KOPT-K1 (cell line): ENCODE measurements around the gene WDFY2.
"Not testable (repeated sequence)": the region's sequence is repeated elsewhere in the genome, so short reads cannot be mapped to it uniquely, and the experiment has no call there.

Source experiments
- H3K27ac ChIP-seq: fragments of 200-600 bp; sonication (generic); 2 replicates; pipeline ENCODE4 v1.5.1; 2016; ENCODE audit warnings: antibody characterized with exemption, mild to moderate bottlenecking, low read depth, low read length; ENCODE audit not compliant: poor library complexity, severe bottlenecking
- H3K36me3 ChIP-seq: fragments of 200-600 bp; sonication (generic); 2 replicates; pipeline ENCODE4 v1.5.1; 2017; ENCODE audit warnings: antibody characterized with exemption, mild to moderate bottlenecking, low read length, moderate library complexity; ENCODE audit not compliant: insufficient read depth
- H3K9me3 ChIP-seq: fragments of 200-600 bp; sonication (generic); 2 replicates; pipeline ENCODE4 v1.5.1; 2017; ENCODE audit warnings: antibody characterized with exemption, low read length, mild to moderate bottlenecking; ENCODE audit not compliant: insufficient read depth, poor library complexity, severe bottlenecking

WDFY2 gene

GRCh38 chr13:51583875-51584730, at the start of gene WDFY2:
WDFY2 (plus strand) TSS chr13:51584462; CDS start chr13:51584688, 226 bp downstream.
- Histone ChIP-seq H3K9me3 (no peaks in the 10 kb centered on the region), H3K27ac (peak within 1 kb of the TSS; percentile 89), H3K36me3 (no peaks in the 10 kb centered on the region)

GRCh38 chr13:51538591-51539179, 45.6 kb upstream of the WDFY2 start:
- no peaks in the 10 kb centered on the region for H3K36me3 ChIP-seq
- H3K27ac ChIP-seq, result no peak overlapping the region
- H3K9me3 ChIP-seq, result no peaks in the 10 kb centered on the region

- H3K9me3 ChIP-seq, result no peaks in the 10 kb centered on the region
- no peak overlapping the region for H3K27ac ChIP-seq
- no peaks in the 10 kb centered on the region for H3K36me3 ChIP-seq
Measured at GRCh38 chr13:51539887-51540286, 44.4 kb upstream of the WDFY2 start.

- no peaks in the 10 kb centered on the region for H3K9me3 ChIP-seq
- H3K27ac ChIP-seq, result no peak overlapping the region
- no peaks in the 10 kb centered on the region for H3K36me3 ChIP-seq
Measured at GRCh38 chr13:51541037-51541436, 43.2 kb upstream of the WDFY2 start.

GRCh38 chr13:51541809-51542258, 42.4 kb upstream of the WDFY2 start:
- H3K9me3 ChIP-seq, result no peaks in the 10 kb centered on the region
- no peak overlapping the region for H3K27ac ChIP-seq
- no peaks in the 10 kb centered on the region for H3K36me3 ChIP-seq

- no peaks in the 10 kb centered on the region for H3K36me3 ChIP-seq
- H3K27ac ChIP-seq, result no peak overlapping the region
- H3K9me3 ChIP-seq, result no peaks in the 10 kb centered on the region
Measured at GRCh38 chr13:51542346-51543242, 41.7 kb upstream of the WDFY2 start.

GRCh38 chr13:51545446-51545845, 38.8 kb upstream of the WDFY2 start:
- H3K9me3 ChIP-seq, H3K27ac ChIP-seq, H3K36me3 ChIP-seq: not testable (repeated sequence)

- Histone ChIP-seq H3K36me3 (no peaks in the 10 kb centered on the region), H3K27ac (no peak overlapping the region), H3K9me3 (no peaks in the 10 kb centered on the region)
Measured at GRCh38 chr13:51547425-51548176, 36.7 kb upstream of the WDFY2 start.

GRCh38 chr13:51549050-51549449, 35.2 kb upstream of the WDFY2 start:
- no peak overlapping the region for H3K27ac ChIP-seq
- H3K9me3 ChIP-seq, result no peaks in the 10 kb centered on the region
- H3K36me3 ChIP-seq, result no peaks in the 10 kb centered on the region

- H3K9me3 ChIP-seq, result no peaks in the 10 kb centered on the region
- no peak overlapping the region for H3K27ac ChIP-seq
- H3K36me3 ChIP-seq, result no peaks in the 10 kb centered on the region
Measured at GRCh38 chr13:51549593-51549992, 34.7 kb upstream of the WDFY2 start.

- H3K27ac ChIP-seq, result no peak overlapping the region
- no peaks in the 10 kb centered on the region for H3K9me3 ChIP-seq
- no peaks in the 10 kb centered on the region for H3K36me3 ChIP-seq
Measured at GRCh38 chr13:51550151-51550550, 34.1 kb upstream of the WDFY2 start.

- Histone ChIP-seq H3K36me3 (no peaks in the 10 kb centered on the region), H3K9me3 (no peaks in the 10 kb centered on the region), H3K27ac (no peak overlapping the region)
Measured at GRCh38 chr13:51551416-51551815, 32.8 kb upstream of the WDFY2 start.

GRCh38 chr13:51552027-51552426, 32.2 kb upstream of the WDFY2 start:
- H3K9me3 ChIP-seq, result no peaks in the 10 kb centered on the region
- H3K27ac ChIP-seq, result no peak overlapping the region
- no peaks in the 10 kb centered on the region for H3K36me3 ChIP-seq

- no peaks in the 10 kb centered on the region for H3K9me3 ChIP-seq
- H3K27ac ChIP-seq, result no peak overlapping the region
- no peaks in the 10 kb centered on the region for H3K36me3 ChIP-seq
Measured at GRCh38 chr13:51553531-51553930, 30.7 kb upstream of the WDFY2 start.
